Measurements from ENCODE around the gene ARRDC2. TPM values are rescaled to one million over a fixed set of nuclear protein-coding genes. Genes with fewer than 3 reads are reported as not detected.
"Not testable (repeated sequence)": the region's sequence is repeated elsewhere in the genome, so short reads cannot be mapped to it uniquely, and the experiment has no call there.

Gene ARRDC2
- total and polyA plus RNA-seq, 5 donors from 2014 or later, result 25.9 to 151 (median 37.1) TPM

- peaks cover 3% of the 10 kb centered on the region for H3K27me3 ChIP-seq (ENCODE audit: control insufficient read depth, insufficient read depth, low read length)
- Mint-ChIP-seq H3K4me3 (no peak overlapping the region), H3K27me3 (peaks cover 11% of the 10 kb centered on the region), H3K4me1 (peaks cover 0 to 5% (median 3%) of the 10 kb centered on the region in 4 donors), H3K27ac (no peak overlapping the region), H3K36me3 (no peaks in the 10 kb centered on the region), H3K9me3 (peaks cover 0 to 2% (median 0%) of the 10 kb centered on the region in 7 donors)
- no peak overlapping the region for H3K27ac ChIP-seq (ENCODE audit: insufficient read depth, low read length, poor library complexity, severe bottlenecking)
- no peaks in the 10 kb centered on the region for H3K36me3 ChIP-seq (ENCODE audit: control insufficient read depth, insufficient read depth, low read length)
- H3K4me1 ChIP-seq (ENCODE audit: control insufficient read depth, insufficient read depth, low read length, poor library complexity, severe bottlenecking), result no peaks in the 10 kb centered on the region
- no peak overlapping the region for H3K4me3 ChIP-seq (ENCODE audit: low read depth, low read length)
- DNase-seq, result no peak
- ATAC-seq (ENCODE audit: low read depth in 2 of 2), result no peak
- H3K9me3 ChIP-seq (ENCODE audit: control insufficient read depth in 2 of 2, low read length in 2 of 2), result no peaks in the 10 kb centered on the region
These were observed 26.4 kb upstream of the ARRDC2 start for GRCh38 chr19:17981611-17982010.

GRCh38 chr19:17982430-17982829 lies 25.5 kb upstream of the ARRDC2 start:
- no peaks in the 10 kb centered on the region for H3K4me1 ChIP-seq (ENCODE audit: control insufficient read depth, insufficient read depth, low read length, poor library complexity, severe bottlenecking)
- no peaks in the 10 kb centered on the region for H3K36me3 ChIP-seq (ENCODE audit: control insufficient read depth, insufficient read depth, low read length)
- H3K27ac Mint-ChIP-seq, result no peak overlapping the region
- H3K4me3 ChIP-seq (ENCODE audit: low read depth, low read length), result no peak overlapping the region
- H3K27me3 ChIP-seq (ENCODE audit: control insufficient read depth, insufficient read depth, low read length), result peaks cover 3% of the 10 kb centered on the region
- no peak overlapping the region for H3K4me3 Mint-ChIP-seq
- H3K27me3 Mint-ChIP-seq, result peaks cover 11% of the 10 kb centered on the region
- peaks cover 0 to 2% (median 0%) of the 10 kb centered on the region in 7 donors for H3K9me3 Mint-ChIP-seq
- H3K4me1 Mint-ChIP-seq, result peaks cover 0 to 5% (median 3%) of the 10 kb centered on the region in 4 donors
- no peak overlapping the region for H3K27ac ChIP-seq (ENCODE audit: insufficient read depth, low read length, poor library complexity, severe bottlenecking)
- ATAC-seq (ENCODE audit: low read depth in 2 of 2) (no peak), DNase-seq (no peak)
- H3K36me3 Mint-ChIP-seq, result no peaks in the 10 kb centered on the region
- H3K9me3 ChIP-seq (ENCODE audit: control insufficient read depth in 2 of 2, low read length in 2 of 2), result no peaks in the 10 kb centered on the region

- ATAC-seq (ENCODE audit: low read depth in 2 of 2), result no peak
These were observed 22.7 kb upstream of the ARRDC2 start for GRCh38 chr19:17985037-17985818.

GRCh38 chr19:17986569-17986968 lies 21.4 kb upstream of the ARRDC2 start:
- H3K27ac Mint-ChIP-seq; H3K4me3 ChIP-seq (ENCODE audit: low read depth, low read length); H3K36me3 ChIP-seq (ENCODE audit: control insufficient read depth, insufficient read depth, low read length); H3K36me3 Mint-ChIP-seq; H3K27me3 Mint-ChIP-seq; H3K9me3 ChIP-seq (ENCODE audit: control insufficient read depth in 2 of 2, low read length in 2 of 2); H3K27me3 ChIP-seq (ENCODE audit: control insufficient read depth, insufficient read depth, low read length); ATAC-seq (ENCODE audit: low read depth in 2 of 2); H3K9me3 Mint-ChIP-seq; H3K27ac ChIP-seq (ENCODE audit: insufficient read depth, low read length, poor library complexity, severe bottlenecking); H3K4me1 ChIP-seq (ENCODE audit: control insufficient read depth, insufficient read depth, low read length, poor library complexity, severe bottlenecking); H3K4me1 Mint-ChIP-seq; DNase-seq: not testable (repeated sequence)
- H3K4me3 Mint-ChIP-seq, result peak overlapping the region in 1 of 4 donors; percentile 90

More at GRCh38 chr19:17985037-17985818, 22.7 kb upstream of the ARRDC2 start:
- H3K9me3 ChIP-seq (ENCODE audit: control insufficient read depth in 2 of 2, low read length in 2 of 2), result no peaks in the 10 kb centered on the region
- peak overlapping the region in 1 of 3 donors; percentile 71 for H3K27ac Mint-ChIP-seq
- DNase-seq, result no peak
- peaks cover 0 to 2% (median 0%) of the 10 kb centered on the region in 4 donors for H3K4me1 Mint-ChIP-seq
- H3K27ac ChIP-seq (ENCODE audit: insufficient read depth, low read length, poor library complexity, severe bottlenecking), result no peak overlapping the region
- H3K4me3 Mint-ChIP-seq, result no peak overlapping the region
- no peaks in the 10 kb centered on the region for H3K4me1 ChIP-seq (ENCODE audit: control insufficient read depth, insufficient read depth, low read length, poor library complexity, severe bottlenecking)
- no peaks in the 10 kb centered on the region for H3K9me3 Mint-ChIP-seq
- peaks cover 6% of the 10 kb centered on the region for H3K27me3 Mint-ChIP-seq
- H3K4me3 ChIP-seq (ENCODE audit: low read depth, low read length), result no peak overlapping the region
- no peaks in the 10 kb centered on the region for H3K36me3 ChIP-seq (ENCODE audit: control insufficient read depth, insufficient read depth, low read length)
- H3K36me3 Mint-ChIP-seq, result no peaks in the 10 kb centered on the region
- peaks cover 2% of the 10 kb centered on the region for H3K27me3 ChIP-seq (ENCODE audit: control insufficient read depth, insufficient read depth, low read length)

GRCh38 chr19:17988161-17988560 lies 19.8 kb upstream of the ARRDC2 start:
- H3K9me3 Mint-ChIP-seq, result no peaks in the 10 kb centered on the region
- no peaks in the 10 kb centered on the region for H3K4me1 Mint-ChIP-seq
- no peak overlapping the region for H3K27ac Mint-ChIP-seq
- Histone ChIP-seq H3K27ac (ENCODE audit: insufficient read depth, low read length, poor library complexity, severe bottlenecking) (no peak overlapping the region), H3K27me3 (ENCODE audit: control insufficient read depth, insufficient read depth, low read length) (no peaks in the 10 kb centered on the region), H3K36me3 (ENCODE audit: control insufficient read depth, insufficient read depth, low read length) (no peaks in the 10 kb centered on the region), H3K4me3 (ENCODE audit: low read depth, low read length) (no peak overlapping the region), H3K9me3 (ENCODE audit: control insufficient read depth in 2 of 2, low read length in 2 of 2) (no peaks in the 10 kb centered on the region), H3K4me1 (ENCODE audit: control insufficient read depth, insufficient read depth, low read length, poor library complexity, severe bottlenecking) (no peaks in the 10 kb centered on the region)
- ATAC-seq (ENCODE audit: low read depth in 2 of 2), result no peak
- H3K27me3 Mint-ChIP-seq, result peaks cover 6% of the 10 kb centered on the region
- no peaks in the 10 kb centered on the region for H3K36me3 Mint-ChIP-seq
- no peak for DNase-seq
- H3K4me3 Mint-ChIP-seq, result no peak overlapping the region

GRCh38 chr19:17989425-17990094 lies 18.4 kb upstream of the ARRDC2 start:
- H3K27me3 ChIP-seq (ENCODE audit: control insufficient read depth, insufficient read depth, low read length), result no peaks in the 10 kb centered on the region
- Mint-ChIP-seq H3K27ac (no peak overlapping the region), H3K4me3 (no peak overlapping the region), H3K4me1 (no peaks in the 10 kb centered on the region), H3K9me3 (no peaks in the 10 kb centered on the region), H3K27me3 (peaks cover 6% of the 10 kb centered on the region), H3K36me3 (no peaks in the 10 kb centered on the region)
- DNase-seq (no peak), ATAC-seq (ENCODE audit: low read depth in 2 of 2) (no peak)
- H3K36me3 ChIP-seq (ENCODE audit: control insufficient read depth, insufficient read depth, low read length), result no peaks in the 10 kb centered on the region
- no peaks in the 10 kb centered on the region for H3K4me1 ChIP-seq (ENCODE audit: control insufficient read depth, insufficient read depth, low read length, poor library complexity, severe bottlenecking)
- no peak overlapping the region for H3K4me3 ChIP-seq (ENCODE audit: low read depth, low read length)
- no peak overlapping the region for H3K27ac ChIP-seq (ENCODE audit: insufficient read depth, low read length, poor library complexity, severe bottlenecking)
- H3K9me3 ChIP-seq (ENCODE audit: control insufficient read depth in 2 of 2, low read length in 2 of 2), result no peaks in the 10 kb centered on the region

- H3K4me3 Mint-ChIP-seq, result no peak overlapping the region
- Histone ChIP-seq H3K4me1 (ENCODE audit: control insufficient read depth, insufficient read depth, low read length, poor library complexity, severe bottlenecking) (no peaks in the 10 kb centered on the region), H3K4me3 (ENCODE audit: low read depth, low read length) (no peak overlapping the region), H3K27ac (ENCODE audit: insufficient read depth, low read length, poor library complexity, severe bottlenecking) (no peak overlapping the region), H3K27me3 (ENCODE audit: control insufficient read depth, insufficient read depth, low read length) (no peaks in the 10 kb centered on the region), H3K36me3 (ENCODE audit: control insufficient read depth, insufficient read depth, low read length) (no peaks in the 10 kb centered on the region), H3K9me3 (ENCODE audit: control insufficient read depth in 2 of 2, low read length in 2 of 2) (no peaks in the 10 kb centered on the region)
- H3K27ac Mint-ChIP-seq, result no peak overlapping the region
- H3K27me3 Mint-ChIP-seq, result peaks cover 6% of the 10 kb centered on the region
- peaks cover 0 to 8% (median 3%) of the 10 kb centered on the region in 4 donors for H3K4me1 Mint-ChIP-seq
- H3K9me3 Mint-ChIP-seq, result no peaks in the 10 kb centered on the region
- DNase-seq (no peak), ATAC-seq (ENCODE audit: low read depth in 2 of 2) (no peak)
- no peaks in the 10 kb centered on the region for H3K36me3 Mint-ChIP-seq
These were observed 14.7 kb upstream of the ARRDC2 start for GRCh38 chr19:17993076-17993813.
